Neutrophil (primary cell): ENCODE data around the gene UBE2J2.
A peak's percentile ranks its signal among the peaks of the same experiment; 100 is the strongest.

ENCODE experiments used
- H3K27ac ChIP-seq: fragments of 200-600 bp; sonication (generic); 2 replicates; pipeline ENCODE4 v1.5.1; 2016; ENCODE audit warnings: mild to moderate bottlenecking, moderate library complexity
- H3K27me3 ChIP-seq: fragments of 200-600 bp; sonication (generic); 2 replicates; pipeline ENCODE4 v1.6.0; 2016; ENCODE audit warnings: mild to moderate bottlenecking
- H3K36me3 ChIP-seq: fragments of 200-600 bp; sonication (generic); 2 replicates; pipeline ENCODE4 v1.5.1; 2017
- H3K4me1 ChIP-seq, 2 experiments: fragments of 200-600 bp in 1 of 2; sonication (generic) in 1 of 2; 1 replicate in 1 of 2; 2 replicates in 1 of 2; pipeline versions ENCODE4 v1.5.1 to v1.6.1; 2013 to 2016; ENCODE audit warnings: low read depth in 1 of 2, low read length in 1 of 2, mild to moderate bottlenecking in 1 of 2, moderate library complexity in 1 of 2; ENCODE audit not compliant: control insufficient read depth in 1 of 2, insufficient read depth in 1 of 2
- H3K4me3 ChIP-seq, 2 experiments: fragments of 200-600 bp in 1 of 2; sonication (generic) in 1 of 2; 1 replicate in 1 of 2; 2 replicates in 1 of 2; pipeline ENCODE4 v1.5.1; 2013 to 2016; ENCODE audit warnings: low read depth in 1 of 2, low read length in 1 of 2, mild to moderate bottlenecking in 1 of 2, moderate library complexity in 1 of 2
- H3K9me3 ChIP-seq: fragments of 200-600 bp; sonication (generic); 2 replicates; pipeline ENCODE4 v1.5.1; 2016
- TF ChIP-seq, protein P1 (sequence below): fragments of 200-600 bp; sonication (generic); IDR thresholded peaks from 2 replicates; pipeline ENCODE4 v1.5.1; 2016; ENCODE audit warnings: antibody characterized with exemption

The UBE2J2 gene

DNA sequence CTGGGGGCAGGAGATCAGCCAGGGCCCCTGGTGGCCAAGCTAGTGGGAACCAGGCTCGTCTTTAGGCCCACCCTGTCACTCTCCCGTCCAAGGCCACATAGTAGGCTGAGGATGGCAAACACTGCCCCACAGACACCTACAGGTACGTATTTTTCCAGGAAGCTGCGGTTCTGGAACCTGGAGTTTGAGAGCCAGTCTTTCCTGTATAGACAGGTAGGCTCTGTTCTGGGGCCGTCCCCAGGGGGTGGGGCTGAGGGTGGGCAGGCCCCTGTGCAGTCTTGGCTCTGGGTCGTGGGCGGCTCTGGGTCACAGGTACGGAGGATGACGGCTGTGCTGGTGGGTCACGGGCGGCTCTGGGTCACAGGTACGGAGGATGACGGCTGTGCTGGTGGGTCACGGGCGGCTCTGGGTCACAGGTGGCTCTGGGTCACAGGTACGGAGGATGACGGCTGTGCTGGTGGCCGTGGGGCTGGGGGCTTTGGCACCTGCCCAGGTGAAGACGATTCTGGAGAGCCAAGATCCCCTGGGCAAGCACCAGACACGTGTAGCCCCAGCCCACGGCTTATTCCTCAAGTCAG, 36.9 kb upstream of the UBE2J2 start:
- Histone ChIP-seq H3K27ac (no peak overlapping the region), H3K4me3 (no peak overlapping the region), H3K4me1 (peaks cover 28 to 31% of the 10 kb centered on the region in 2 experiments), H3K36me3 (peaks cover 56% of the 10 kb centered on the region), H3K9me3 (no peaks in the 10 kb centered on the region), H3K27me3 (peaks cover 4% of the 10 kb centered on the region)
- TF ChIP-seq, protein P1, sequence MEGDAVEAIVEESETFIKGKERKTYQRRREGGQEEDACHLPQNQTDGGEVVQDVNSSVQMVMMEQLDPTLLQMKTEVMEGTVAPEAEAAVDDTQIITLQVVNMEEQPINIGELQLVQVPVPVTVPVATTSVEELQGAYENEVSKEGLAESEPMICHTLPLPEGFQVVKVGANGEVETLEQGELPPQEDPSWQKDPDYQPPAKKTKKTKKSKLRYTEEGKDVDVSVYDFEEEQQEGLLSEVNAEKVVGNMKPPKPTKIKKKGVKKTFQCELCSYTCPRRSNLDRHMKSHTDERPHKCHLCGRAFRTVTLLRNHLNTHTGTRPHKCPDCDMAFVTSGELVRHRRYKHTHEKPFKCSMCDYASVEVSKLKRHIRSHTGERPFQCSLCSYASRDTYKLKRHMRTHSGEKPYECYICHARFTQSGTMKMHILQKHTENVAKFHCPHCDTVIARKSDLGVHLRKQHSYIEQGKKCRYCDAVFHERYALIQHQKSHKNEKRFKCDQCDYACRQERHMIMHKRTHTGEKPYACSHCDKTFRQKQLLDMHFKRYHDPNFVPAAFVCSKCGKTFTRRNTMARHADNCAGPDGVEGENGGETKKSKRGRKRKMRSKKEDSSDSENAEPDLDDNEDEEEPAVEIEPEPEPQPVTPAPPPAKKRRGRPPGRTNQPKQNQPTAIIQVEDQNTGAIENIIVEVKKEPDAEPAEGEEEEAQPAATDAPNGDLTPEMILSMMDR: no peak

DNA sequence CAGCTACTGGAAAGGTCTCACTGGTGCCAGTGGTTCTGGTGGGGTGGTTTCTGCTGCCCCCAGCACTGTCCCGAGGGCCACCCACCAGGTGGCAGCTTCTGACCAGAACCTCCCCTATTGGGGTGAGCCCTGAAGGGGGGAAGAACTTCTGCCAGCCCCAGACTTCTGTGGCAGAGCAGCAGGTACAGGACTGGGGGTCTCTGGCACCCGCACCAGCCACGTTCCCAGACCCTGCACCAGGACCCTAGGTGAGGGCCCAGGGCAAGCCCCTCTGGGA, 36.4 kb upstream of the UBE2J2 start:
- Histone ChIP-seq H3K27me3 (peaks cover 4% of the 10 kb centered on the region), H3K36me3 (peaks cover 53% of the 10 kb centered on the region), H3K27ac (no peak overlapping the region), H3K4me3 (no peak overlapping the region), H3K4me1 (peaks cover 33 to 36% of the 10 kb centered on the region in 2 experiments), H3K9me3 (no peaks in the 10 kb centered on the region)
- TF ChIP-seq, protein P1: no peak

DNA sequence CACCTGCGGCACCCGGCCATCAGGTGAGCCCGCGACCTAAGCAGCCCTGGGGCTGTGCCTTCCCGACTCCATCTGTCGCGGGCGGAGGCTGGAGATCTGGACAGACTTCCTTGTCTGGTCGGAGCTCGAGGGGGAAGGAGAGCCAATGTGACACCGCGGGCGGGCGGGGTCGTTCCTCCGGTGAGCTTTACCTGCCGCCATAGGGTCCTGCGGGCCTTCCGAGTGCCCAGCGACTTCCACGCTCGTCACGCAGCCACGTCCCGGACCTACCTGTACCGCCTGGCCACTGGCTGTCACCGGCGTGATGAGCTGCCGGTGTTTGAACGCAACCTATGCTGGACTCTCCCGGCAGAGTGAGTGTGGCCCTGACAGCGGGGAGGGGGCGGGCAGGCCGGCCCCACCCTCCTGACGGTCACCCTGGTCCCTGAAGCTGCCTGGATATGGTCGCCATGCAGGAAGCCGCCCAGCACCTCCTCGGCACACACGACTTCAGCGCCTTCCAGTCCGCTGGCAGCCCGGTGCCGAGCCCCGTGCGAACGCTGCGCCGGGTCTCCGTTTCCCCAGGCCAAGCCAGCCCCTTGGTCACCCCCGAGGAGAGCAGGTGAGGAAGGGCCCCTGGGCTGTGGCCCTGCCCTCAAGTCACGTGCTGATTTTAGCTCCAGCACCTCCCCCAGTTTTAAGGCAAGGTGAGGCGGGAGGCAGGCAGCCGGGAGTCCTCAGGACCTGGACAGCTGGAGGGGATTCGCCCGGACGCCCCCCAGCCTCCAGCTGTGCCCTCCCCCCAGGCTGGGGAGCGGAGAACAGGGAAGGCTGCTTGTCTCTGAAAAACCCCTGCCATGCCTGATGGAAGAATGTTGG, 35.8 kb upstream of the UBE2J2 start:
- Histone ChIP-seq H3K4me3 (peak overlapping the region; percentile 82 to 98), H3K27me3 (peaks cover 4% of the 10 kb centered on the region), H3K36me3 (peaks cover 47% of the 10 kb centered on the region), H3K4me1 (peaks cover 37 to 42% of the 10 kb centered on the region in 2 experiments), H3K9me3 (no peaks in the 10 kb centered on the region), H3K27ac (peak overlapping the region; percentile 99)
- TF ChIP-seq, protein P1: no peak

DNA sequence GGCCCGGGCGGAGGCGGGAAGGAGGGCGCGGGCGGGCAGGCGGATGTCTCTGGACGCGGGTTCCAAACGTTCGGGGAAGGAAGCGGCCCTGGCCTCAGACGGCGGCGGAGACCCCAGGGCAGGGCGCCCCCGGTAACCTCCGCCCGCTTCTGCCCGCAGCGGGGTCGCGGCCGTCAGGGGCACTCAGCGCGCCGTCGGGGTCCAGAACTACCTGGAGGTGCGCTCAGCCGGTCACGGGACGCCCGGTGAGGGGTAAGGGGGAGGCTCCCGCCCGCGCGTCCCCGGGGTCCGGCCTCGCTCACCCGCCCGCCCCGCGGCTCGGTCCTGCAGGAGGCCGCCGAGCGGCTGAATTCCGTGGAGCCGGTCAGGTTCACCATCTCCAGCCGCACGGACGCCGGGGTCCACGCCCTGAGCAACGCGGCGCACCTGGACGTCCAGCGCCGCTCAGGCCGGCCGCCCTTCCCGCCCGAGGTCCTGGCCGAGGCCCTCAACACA, 35.1 kb upstream of the UBE2J2 start:
- H3K36me3 ChIP-seq: peaks cover 40% of the 10 kb centered on the region
- TF ChIP-seq, protein P1: no peak
- no peaks in the 10 kb centered on the region for H3K9me3 ChIP-seq
- peak overlapping the region; percentile 99 for H3K27ac ChIP-seq
- H3K4me1 ChIP-seq: peaks cover 37 to 43% of the 10 kb centered on the region in 2 experiments
- peaks cover 4% of the 10 kb centered on the region for H3K27me3 ChIP-seq
- H3K4me3 ChIP-seq: peak overlapping the region; percentile 82 to 98

DNA sequence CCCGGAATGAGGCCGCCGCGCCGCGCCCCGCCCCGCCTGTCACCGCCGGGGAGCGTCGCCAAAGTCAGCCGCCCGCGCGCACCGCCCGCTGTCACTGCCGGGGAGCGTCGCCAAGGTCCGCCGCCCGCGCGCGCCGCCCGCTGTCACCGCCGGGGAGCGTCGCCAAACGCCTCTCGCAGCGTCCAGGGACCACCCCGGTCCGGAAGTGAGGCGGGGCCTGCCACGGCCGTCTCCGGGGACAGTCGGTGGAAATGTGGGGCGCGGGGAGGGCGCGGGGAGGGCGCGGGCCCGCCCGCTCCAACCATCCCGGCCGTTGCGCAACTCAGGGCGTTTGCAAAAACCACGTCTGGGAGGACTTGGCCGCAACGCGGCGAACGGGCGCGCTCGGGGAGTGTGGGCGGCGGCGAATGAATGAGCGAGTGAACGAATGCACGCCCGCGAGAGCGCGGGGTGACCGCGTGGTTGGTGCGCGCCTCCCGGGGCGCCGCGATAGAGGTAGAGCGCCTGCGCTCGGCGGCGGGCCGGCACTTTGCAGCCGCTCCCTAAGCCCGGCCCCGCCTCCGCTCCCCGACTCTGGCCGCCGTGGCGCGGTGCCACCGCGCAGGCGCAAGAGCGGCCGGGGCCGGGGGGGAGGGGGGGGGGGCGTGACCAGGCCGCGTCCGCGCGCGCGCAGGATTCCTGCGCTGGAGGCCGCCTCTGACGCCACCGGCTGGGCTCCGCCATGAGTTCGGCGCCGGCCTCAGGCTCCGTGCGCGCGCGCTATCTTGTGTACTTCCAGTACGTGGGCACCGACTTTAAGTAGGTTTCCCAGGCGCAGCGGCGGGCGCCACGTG, 34.5 kb upstream of the UBE2J2 start, which contains the start of the genes ACAP3 and PUSL1:
Gene ACAP3 (minus strand): TSS at position 8 of the 833 bp plus-strand sequence. CDS start 115 bp downstream, outside the sequence.
Gene PUSL1 (plus strand): TSS at position 675 of the 833 bp plus-strand sequence. CDS start 47 bp downstream, at position 722.
- TF ChIP-seq, protein P1: no peak
- peaks cover 37 to 43% of the 10 kb centered on the region in 2 experiments for H3K4me1 ChIP-seq
- no peaks in the 10 kb centered on the region for H3K9me3 ChIP-seq
- peak within 1 kb of the TSS; percentile 82 to 98 for H3K4me3 ChIP-seq
- peak within 1 kb of the TSS; percentile 99 for H3K27ac ChIP-seq
- H3K27me3 ChIP-seq: peaks cover 4% of the 10 kb centered on the region
- peaks cover 33% of the 10 kb centered on the region for H3K36me3 ChIP-seq
